CD4-positive, alpha-beta T cell (primary cell): ENCODE results near the gene OSBPL5. TPM values are rescaled to one million over a fixed set of nuclear protein-coding genes. Genes with fewer than 3 reads are reported as not detected.

Experiments
- ATAC-seq: fragments of 200-7000 bp; cut with Tn5 transposase; one replicate; pipeline ENCODE4 v1.10.0; 2022; ENCODE audit warnings: mild to moderate bottlenecking; ENCODE audit not compliant: poor library complexity
- CTCF ChIA-PET: fragments of 350-600 bp; sonication (Branson Sonifier 250); formaldehyde crosslinking; loops from one replicate; lab custom pipeline; 2021; ENCODE audit warnings: antibody characterized with exemption, inconsistent platforms; lab: Charles Lee
- POLR2A ChIA-PET: fragments of 350-600 bp; sonication (Branson Sonifier 250); formaldehyde crosslinking; loops from one replicate; lab custom pipeline; 2021; ENCODE audit warnings: antibody characterized with exemption, inconsistent platforms; lab: Charles Lee
- DNase-seq, 14 experiments: peaks; one replicate each; pipeline ENCODE4 v3.0.0-alpha.2; 2013 to 2020; ENCODE audit warnings: mixed read lengths in 2 of 14
- H3K27ac ChIP-seq, 2 donors: one replicate each; pipeline versions ENCODE4 v1.5.1 to v1.7.0; 2013; ENCODE audit warnings: low read length in 2 of 2, low read depth in 1 of 2, mild to moderate bottlenecking in 1 of 2
- H3K27me3 ChIP-seq, 2 experiments: 1 replicate in 1 of 2; 2 replicates in 1 of 2; pipeline versions ENCODE4 v1.6.1 to v1.7.0; 2013; ENCODE audit warnings: low read length in 2 of 2, control low read depth in 1 of 2, mild to moderate bottlenecking in 1 of 2, moderate library complexity in 1 of 2; ENCODE audit not compliant: insufficient read depth in 2 of 2, control insufficient read depth in 1 of 2
- H3K36me3 ChIP-seq: one replicate; pipeline ENCODE4 v1.6.1; 2013; ENCODE audit warnings: low read length, control low read depth; ENCODE audit not compliant: insufficient read depth
- H3K4me1 ChIP-seq: one replicate; pipeline ENCODE4 v1.6.1; 2013; ENCODE audit warnings: low read length, control low read depth; ENCODE audit not compliant: insufficient read depth
- H3K4me3 ChIP-seq: one replicate; pipeline ENCODE4 v1.5.1; 2013; ENCODE audit warnings: mild to moderate bottlenecking, low read length, moderate library complexity
- H3K9me3 ChIP-seq, 2 experiments: 1 replicate in 1 of 2; 2 replicates in 1 of 2; pipeline versions ENCODE4 v1.6.1 to v1.7.0; 2013; ENCODE audit warnings: low read length in 2 of 2, mild to moderate bottlenecking in 2 of 2, control low read depth in 1 of 2, moderate library complexity in 1 of 2; ENCODE audit not compliant: control insufficient read depth in 1 of 2, insufficient read depth in 1 of 2
- H3K27ac Mint-ChIP-seq: one replicate; pipeline ENCODE4 v1.8.0; 2020; ENCODE audit warnings: mixed read lengths
- H3K27me3 Mint-ChIP-seq: one replicate; pipeline ENCODE4 v1.8.0; 2021; ENCODE audit warnings: mixed read lengths
- H3K36me3 Mint-ChIP-seq: one replicate; pipeline ENCODE4 v1.8.0; 2021; ENCODE audit warnings: low read depth, mixed read lengths
- H3K4me1 Mint-ChIP-seq: one replicate; pipeline ENCODE4 v1.8.0; 2021; ENCODE audit warnings: low read depth, mixed read lengths
- H3K4me3 Mint-ChIP-seq: one replicate; pipeline ENCODE4 v1.8.0; 2020; ENCODE audit warnings: mild to moderate bottlenecking, mixed read lengths
- H3K9me3 Mint-ChIP-seq: one replicate; pipeline ENCODE4 v1.8.0; 2020; ENCODE audit warnings: mixed read lengths
- intact Hi-C, 2 experiments: fragments of 100-400 bp; cut with DNase I in 1 of 2; cut with micrococcal nuclease in 1 of 2; formaldehyde crosslinking; loops; one replicate each; pipeline versions ENCODE4 v1.15.1 to v1.9.0; 2023 to 2025; cut with DNase I, micrococcal nuclease
- total RNA-seq, 174 experiments: library from RNA in 2 of 174; stranded (reverse) in 2 of 174; gene quantifications; one replicate each; pipeline ENCODE4 v1.2.3 and lab custom pipeline; 2021 to 2026
- TF ChIP-seq, protein P1 (sequence below): fragments of 200-600 bp; IDR thresholded peaks from one replicate; pipeline ENCODE4 v1.8.0; 2022; ENCODE audit warnings: antibody characterized with exemption, mild to moderate bottlenecking

OSBPL5 gene
- total RNA-seq, 2 experiments from 2014 or later: 6.7 to 9.1 TPM

DNA sequence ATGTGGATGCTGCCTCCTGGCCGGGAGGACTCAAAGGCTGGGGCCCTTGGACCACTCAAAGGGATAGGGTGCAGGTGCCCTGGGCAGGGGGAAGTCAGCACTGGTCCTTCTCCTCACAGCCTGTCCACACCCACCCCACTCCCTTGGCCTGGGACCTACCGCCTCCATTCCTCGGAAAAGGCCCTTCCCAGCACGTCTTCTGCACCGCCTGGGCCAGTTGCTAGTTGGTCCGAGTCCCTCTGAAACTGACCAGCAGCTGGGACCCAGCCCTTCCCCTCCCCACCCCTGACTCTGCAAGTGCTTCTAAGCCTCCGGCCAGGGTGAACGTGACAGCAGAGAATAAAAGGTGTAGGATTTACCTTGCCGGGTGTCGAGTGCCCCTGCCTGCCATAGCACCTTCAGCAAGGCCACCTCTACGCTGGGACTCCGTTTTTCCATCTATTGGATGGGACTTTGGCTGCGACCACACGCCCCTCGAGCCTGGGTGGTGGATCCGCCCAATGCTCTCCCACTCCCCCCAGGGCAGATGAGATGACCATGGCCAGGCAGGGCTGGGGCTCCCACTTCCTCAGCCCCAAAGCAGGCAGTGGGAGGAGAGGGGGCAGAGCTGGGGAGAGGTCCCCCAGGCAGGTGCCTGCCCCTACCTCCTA, 37.3 kb downstream of the OSBPL5 start:
- ChIA-PET POLR2A (no interaction called here), CTCF (no interaction called here)
- H3K27me3 Mint-ChIP-seq: no peaks in the 10 kb centered on the region
- H3K9me3 Mint-ChIP-seq: no peaks in the 10 kb centered on the region
- TF ChIP-seq, protein P1, sequence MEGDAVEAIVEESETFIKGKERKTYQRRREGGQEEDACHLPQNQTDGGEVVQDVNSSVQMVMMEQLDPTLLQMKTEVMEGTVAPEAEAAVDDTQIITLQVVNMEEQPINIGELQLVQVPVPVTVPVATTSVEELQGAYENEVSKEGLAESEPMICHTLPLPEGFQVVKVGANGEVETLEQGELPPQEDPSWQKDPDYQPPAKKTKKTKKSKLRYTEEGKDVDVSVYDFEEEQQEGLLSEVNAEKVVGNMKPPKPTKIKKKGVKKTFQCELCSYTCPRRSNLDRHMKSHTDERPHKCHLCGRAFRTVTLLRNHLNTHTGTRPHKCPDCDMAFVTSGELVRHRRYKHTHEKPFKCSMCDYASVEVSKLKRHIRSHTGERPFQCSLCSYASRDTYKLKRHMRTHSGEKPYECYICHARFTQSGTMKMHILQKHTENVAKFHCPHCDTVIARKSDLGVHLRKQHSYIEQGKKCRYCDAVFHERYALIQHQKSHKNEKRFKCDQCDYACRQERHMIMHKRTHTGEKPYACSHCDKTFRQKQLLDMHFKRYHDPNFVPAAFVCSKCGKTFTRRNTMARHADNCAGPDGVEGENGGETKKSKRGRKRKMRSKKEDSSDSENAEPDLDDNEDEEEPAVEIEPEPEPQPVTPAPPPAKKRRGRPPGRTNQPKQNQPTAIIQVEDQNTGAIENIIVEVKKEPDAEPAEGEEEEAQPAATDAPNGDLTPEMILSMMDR: no peak
- H3K27ac Mint-ChIP-seq: no peak overlapping the region
- Histone ChIP-seq H3K9me3 (no peaks in the 10 kb centered on the region), H3K27ac (no peak overlapping the region), H3K27me3 (no peaks in the 10 kb centered on the region), H3K4me3 (no peak overlapping the region), H3K4me1 (peaks cover 4% of the 10 kb centered on the region), H3K36me3 (no peaks in the 10 kb centered on the region)
- intact Hi-C loops: no loop called here
- no peak overlapping the region for H3K4me3 Mint-ChIP-seq
- no peak for ATAC-seq
- H3K4me1 Mint-ChIP-seq: no peaks in the 10 kb centered on the region
- H3K36me3 Mint-ChIP-seq: no peaks in the 10 kb centered on the region
- peak in 1 of 14 experiments; percentile 4 for DNase-seq

GRCh38 chr11:3126901-3127691, 38.0 kb downstream of the OSBPL5 start:
- intact Hi-C loops: no loop called here
- Mint-ChIP-seq H3K9me3 (no peaks in the 10 kb centered on the region), H3K4me1 (no peaks in the 10 kb centered on the region), H3K36me3 (no peaks in the 10 kb centered on the region), H3K4me3 (no peak overlapping the region), H3K27ac (no peak overlapping the region), H3K27me3 (no peaks in the 10 kb centered on the region)
- Histone ChIP-seq H3K4me3 (no peak overlapping the region), H3K27me3 (no peaks in the 10 kb centered on the region), H3K4me1 (peaks cover 4% of the 10 kb centered on the region), H3K9me3 (no peaks in the 10 kb centered on the region), H3K36me3 (no peaks in the 10 kb centered on the region), H3K27ac (no peak overlapping the region)
- DNase-seq (peak in 2 of 14 experiments; percentile 0 to 2), ATAC-seq (no peak)
- TF ChIP-seq, protein P1: no peak
- ChIA-PET POLR2A (no interaction called here), CTCF (no interaction called here)

GRCh38 chr11:3126207-3126865, 38.8 kb downstream of the OSBPL5 start:
- Histone ChIP-seq H3K9me3 (no peaks in the 10 kb centered on the region), H3K27me3 (no peaks in the 10 kb centered on the region), H3K4me1 (peaks cover 4% of the 10 kb centered on the region), H3K36me3 (no peaks in the 10 kb centered on the region), H3K27ac (no peak overlapping the region), H3K4me3 (no peak overlapping the region)
- ATAC-seq (no peak), DNase-seq (peak in 3 of 14 experiments; percentile 0 to 30 (median 1))
- Mint-ChIP-seq H3K4me1 (no peaks in the 10 kb centered on the region), H3K27me3 (no peaks in the 10 kb centered on the region), H3K36me3 (no peaks in the 10 kb centered on the region), H3K9me3 (no peaks in the 10 kb centered on the region), H3K4me3 (no peak overlapping the region), H3K27ac (no peak overlapping the region)
- CTCF ChIA-PET: no interaction called here
- intact Hi-C loops: no loop called here
- TF ChIP-seq, protein P1: no peak
- POLR2A ChIA-PET: no interaction called here
